GM23338 (cell line): ENCODE measurements around the gene LRIG1. TPM values are rescaled to one million over a fixed set of nuclear protein-coding genes. Genes with fewer than 3 reads are reported as not detected.

Source experiments
- ATAC-seq: fragments of 200-7000 bp; cut with Tn5 transposase; 3 replicates; pipeline ENCODE4 v1.9.1; 2020
- DNase-seq: peaks from one replicate; pipeline ENCODE4 v3.0.0-alpha.2; 2015; ENCODE audit warnings: low spot score
- H2AFZ ChIP-seq: fragments of 200-600 bp; sonication (generic); 2 replicates; pipeline ENCODE4 v1.8.0; 2016; ENCODE audit warnings: antibody characterized with exemption, mild to moderate bottlenecking, moderate library complexity
- H3F3A ChIP-seq: fragments of 200-600 bp; sonication (generic); replicated peaks from 2 replicates; pipeline ENCODE4 v1.8.0; 2017; ENCODE audit warnings: antibody characterized with exemption, mixed run types, low read depth
- H3K27ac ChIP-seq: fragments of 200-600 bp; sonication (generic); 2 replicates; pipeline ENCODE4 v1.6.1; 2016; ENCODE audit warnings: low read depth
- H3K27me3 ChIP-seq: fragments of 200-600 bp; sonication (generic); 2 replicates; pipeline ENCODE4 v1.8.0; 2016; ENCODE audit warnings: mild to moderate bottlenecking, mixed run types, moderate library complexity; ENCODE audit not compliant: insufficient read depth
- H3K36me3 ChIP-seq: fragments of 200-600 bp; sonication (generic); 2 replicates; pipeline ENCODE4 v1.8.0; 2016; ENCODE audit warnings: mild to moderate bottlenecking; ENCODE audit not compliant: insufficient read depth
- H3K4me1 ChIP-seq: fragments of 200-600 bp; sonication (generic); 2 replicates; pipeline ENCODE4 v1.8.0; 2016; ENCODE audit warnings: mild to moderate bottlenecking, moderate library complexity; ENCODE audit not compliant: insufficient read depth
- H3K4me2 ChIP-seq: fragments of 200-600 bp; sonication (generic); 2 replicates; pipeline ENCODE4 v1.7.1; 2017; ENCODE audit warnings: mixed run types
- H3K4me3 ChIP-seq: fragments of 200-600 bp; sonication (generic); 2 replicates; pipeline ENCODE4 v1.6.1; 2016; ENCODE audit warnings: mixed run types
- H3K79me2 ChIP-seq: fragments of 200-600 bp; sonication (generic); replicated peaks from 2 replicates; pipeline ENCODE4 v1.8.0; 2017; ENCODE audit warnings: mild to moderate bottlenecking; ENCODE audit not compliant: insufficient read depth
- H3K9me2 ChIP-seq: fragments of 200-600 bp; sonication (generic); 2 replicates; pipeline ENCODE4 v1.8.0; 2017; ENCODE audit not compliant: insufficient read depth
- H4K20me1 ChIP-seq: fragments of 200-600 bp; sonication (generic); replicated peaks from 2 replicates; pipeline ENCODE4 v1.8.0; 2017; ENCODE audit warnings: mild to moderate bottlenecking; ENCODE audit not compliant: insufficient read depth
- H3K27ac Mint-ChIP-seq: 2 replicates; pipeline ENCODE4 v1.8.0; 2020; ENCODE audit warnings: inconsistent platforms, mild to moderate bottlenecking, moderate library complexity, mixed read lengths
- H3K27me3 Mint-ChIP-seq: 3 replicates; pipeline ENCODE4 v1.8.0; 2022; ENCODE audit warnings: low read depth, mild to moderate bottlenecking, moderate library complexity, mixed read lengths, inconsistent platforms; ENCODE audit not compliant: insufficient read depth, poor library complexity
- H3K36me3 Mint-ChIP-seq: 3 replicates; pipeline ENCODE4 v1.8.0; 2021; ENCODE audit warnings: low read depth, mild to moderate bottlenecking, inconsistent platforms, moderate library complexity, mixed read lengths
- H3K4me1 Mint-ChIP-seq: 3 replicates; pipeline ENCODE4 v1.8.0; 2020; ENCODE audit warnings: mild to moderate bottlenecking, inconsistent platforms, mixed read lengths
- H3K4me3 Mint-ChIP-seq: 3 replicates; pipeline ENCODE4 v1.8.0; 2021; ENCODE audit warnings: moderate library complexity, mild to moderate bottlenecking, inconsistent platforms, mixed read lengths
- H3K9me3 Mint-ChIP-seq: 3 replicates; pipeline ENCODE4 v1.8.0; 2020; ENCODE audit warnings: moderate library complexity, mild to moderate bottlenecking, inconsistent platforms, mixed read lengths
- EZH2 ChIP-seq: fragments of 200-600 bp; sonication (generic); IDR thresholded peaks from one replicate; pipeline ENCODE4 v1.8.0; 2017; ENCODE audit warnings: antibody characterized with exemption, mild to moderate bottlenecking, low read depth; ENCODE audit not compliant: unreplicated experiment
- EZH2phosphoT487 ChIP-seq: fragments of 200-600 bp; sonication (generic); IDR thresholded peaks from one replicate; pipeline ENCODE4 v1.8.1; 2018; ENCODE audit warnings: antibody characterized with exemption; ENCODE audit not compliant: unreplicated experiment
- POLR2AphosphoS5 ChIP-seq: IDR thresholded peaks from 2 replicates; pipeline ENCODE4 v1.6.1; 2016; ENCODE audit warnings: antibody characterized with exemption, low read depth
- ZNF114 ChIP-seq: fragments of 250-450 bp; sonication (Bioruptor Pico); IDR thresholded peaks from 2 replicates; pipeline ENCODE4 v1.5.0; 2020; ENCODE audit warnings: mild to moderate bottlenecking, moderate library complexity
- polyA plus RNA-seq: library from polyadenylated mRNA; unstranded; fragments of >200 nt; fragmentation: Nextera tagmentation; extraction: Ambion mirVana; gene quantifications from 2 replicates; pipeline ENCODE4 v1.2.1, GENCODE V29; 2016
- total RNA-seq: library from RNA; depleted of rRNA; stranded (reverse); fragments of >200 nt; shearing (Covaris generic); gene quantifications from 2 replicates; pipeline ENCODE4 v1.2.3, GENCODE V29; 2014
- TF ChIP-seq, protein P1 (sequence below): fragments of 250-450 bp; sonication (Bioruptor Pico); IDR thresholded peaks from 2 replicates; pipeline ENCODE4 v1.5.0; 2020; ENCODE audit warnings: mild to moderate bottlenecking, moderate library complexity

LRIG1 gene
- total and polyA plus RNA-seq, 2 experiments from 2014 or later = 40.0 to 134 TPM

DNA sequence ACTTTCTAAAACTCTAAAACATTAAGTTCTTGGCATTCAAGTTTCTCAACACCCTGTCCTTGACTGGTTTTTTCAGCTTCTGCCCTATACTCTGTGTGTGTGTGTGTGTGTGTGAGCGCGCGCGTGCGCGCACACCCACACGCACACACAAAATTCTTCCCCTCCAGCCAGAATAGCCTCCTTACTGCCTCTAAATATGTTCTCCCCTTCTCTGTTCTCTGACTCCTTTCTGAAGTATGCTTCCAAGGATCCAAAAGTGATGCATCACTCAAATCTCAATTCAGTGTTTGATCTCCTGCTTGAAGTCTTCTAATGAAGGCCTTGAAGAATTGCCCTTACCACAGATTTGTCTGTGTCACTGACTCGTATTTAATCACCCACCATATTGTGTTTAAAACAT is 150.2 kb downstream of the LRIG1 start:
- Histone ChIP-seq H3K4me3 (no peak overlapping the region), H3K9me2 (no peaks in the 10 kb centered on the region), H3K79me2 (no peaks in the 10 kb centered on the region), H3F3A (no peaks in the 10 kb centered on the region), H2AFZ (no peak overlapping the region), H4K20me1 (no peaks in the 10 kb centered on the region), H3K36me3 (no peaks in the 10 kb centered on the region), H3K27me3 (no peaks in the 10 kb centered on the region), H3K4me1 (0 out of 2 replicates have a peak, but pooled peaks cover 1% of the 10 kb centered on the region), H3K27ac (no peak overlapping the region), H3K4me2 (no peak overlapping the region)
- no peak overlapping the region for H3K4me3 Mint-ChIP-seq
- H3K27ac Mint-ChIP-seq = no peak overlapping the region
- H3K9me3 Mint-ChIP-seq = no peaks in the 10 kb centered on the region
- peaks cover 18% of the 10 kb centered on the region for H3K36me3 Mint-ChIP-seq
- ATAC-seq (no peak), DNase-seq (no peak)
- peaks cover 11% of the 10 kb centered on the region for H3K4me1 Mint-ChIP-seq
- no peak for TF ChIP-seq ZNF114 (CRISPR knock-in tag)
- no peak for TF ChIP-seq EZH2phosphoT487
- TF ChIP-seq EZH2 = no peak
- no peak for TF ChIP-seq POLR2AphosphoS5
- TF ChIP-seq, protein P1, sequence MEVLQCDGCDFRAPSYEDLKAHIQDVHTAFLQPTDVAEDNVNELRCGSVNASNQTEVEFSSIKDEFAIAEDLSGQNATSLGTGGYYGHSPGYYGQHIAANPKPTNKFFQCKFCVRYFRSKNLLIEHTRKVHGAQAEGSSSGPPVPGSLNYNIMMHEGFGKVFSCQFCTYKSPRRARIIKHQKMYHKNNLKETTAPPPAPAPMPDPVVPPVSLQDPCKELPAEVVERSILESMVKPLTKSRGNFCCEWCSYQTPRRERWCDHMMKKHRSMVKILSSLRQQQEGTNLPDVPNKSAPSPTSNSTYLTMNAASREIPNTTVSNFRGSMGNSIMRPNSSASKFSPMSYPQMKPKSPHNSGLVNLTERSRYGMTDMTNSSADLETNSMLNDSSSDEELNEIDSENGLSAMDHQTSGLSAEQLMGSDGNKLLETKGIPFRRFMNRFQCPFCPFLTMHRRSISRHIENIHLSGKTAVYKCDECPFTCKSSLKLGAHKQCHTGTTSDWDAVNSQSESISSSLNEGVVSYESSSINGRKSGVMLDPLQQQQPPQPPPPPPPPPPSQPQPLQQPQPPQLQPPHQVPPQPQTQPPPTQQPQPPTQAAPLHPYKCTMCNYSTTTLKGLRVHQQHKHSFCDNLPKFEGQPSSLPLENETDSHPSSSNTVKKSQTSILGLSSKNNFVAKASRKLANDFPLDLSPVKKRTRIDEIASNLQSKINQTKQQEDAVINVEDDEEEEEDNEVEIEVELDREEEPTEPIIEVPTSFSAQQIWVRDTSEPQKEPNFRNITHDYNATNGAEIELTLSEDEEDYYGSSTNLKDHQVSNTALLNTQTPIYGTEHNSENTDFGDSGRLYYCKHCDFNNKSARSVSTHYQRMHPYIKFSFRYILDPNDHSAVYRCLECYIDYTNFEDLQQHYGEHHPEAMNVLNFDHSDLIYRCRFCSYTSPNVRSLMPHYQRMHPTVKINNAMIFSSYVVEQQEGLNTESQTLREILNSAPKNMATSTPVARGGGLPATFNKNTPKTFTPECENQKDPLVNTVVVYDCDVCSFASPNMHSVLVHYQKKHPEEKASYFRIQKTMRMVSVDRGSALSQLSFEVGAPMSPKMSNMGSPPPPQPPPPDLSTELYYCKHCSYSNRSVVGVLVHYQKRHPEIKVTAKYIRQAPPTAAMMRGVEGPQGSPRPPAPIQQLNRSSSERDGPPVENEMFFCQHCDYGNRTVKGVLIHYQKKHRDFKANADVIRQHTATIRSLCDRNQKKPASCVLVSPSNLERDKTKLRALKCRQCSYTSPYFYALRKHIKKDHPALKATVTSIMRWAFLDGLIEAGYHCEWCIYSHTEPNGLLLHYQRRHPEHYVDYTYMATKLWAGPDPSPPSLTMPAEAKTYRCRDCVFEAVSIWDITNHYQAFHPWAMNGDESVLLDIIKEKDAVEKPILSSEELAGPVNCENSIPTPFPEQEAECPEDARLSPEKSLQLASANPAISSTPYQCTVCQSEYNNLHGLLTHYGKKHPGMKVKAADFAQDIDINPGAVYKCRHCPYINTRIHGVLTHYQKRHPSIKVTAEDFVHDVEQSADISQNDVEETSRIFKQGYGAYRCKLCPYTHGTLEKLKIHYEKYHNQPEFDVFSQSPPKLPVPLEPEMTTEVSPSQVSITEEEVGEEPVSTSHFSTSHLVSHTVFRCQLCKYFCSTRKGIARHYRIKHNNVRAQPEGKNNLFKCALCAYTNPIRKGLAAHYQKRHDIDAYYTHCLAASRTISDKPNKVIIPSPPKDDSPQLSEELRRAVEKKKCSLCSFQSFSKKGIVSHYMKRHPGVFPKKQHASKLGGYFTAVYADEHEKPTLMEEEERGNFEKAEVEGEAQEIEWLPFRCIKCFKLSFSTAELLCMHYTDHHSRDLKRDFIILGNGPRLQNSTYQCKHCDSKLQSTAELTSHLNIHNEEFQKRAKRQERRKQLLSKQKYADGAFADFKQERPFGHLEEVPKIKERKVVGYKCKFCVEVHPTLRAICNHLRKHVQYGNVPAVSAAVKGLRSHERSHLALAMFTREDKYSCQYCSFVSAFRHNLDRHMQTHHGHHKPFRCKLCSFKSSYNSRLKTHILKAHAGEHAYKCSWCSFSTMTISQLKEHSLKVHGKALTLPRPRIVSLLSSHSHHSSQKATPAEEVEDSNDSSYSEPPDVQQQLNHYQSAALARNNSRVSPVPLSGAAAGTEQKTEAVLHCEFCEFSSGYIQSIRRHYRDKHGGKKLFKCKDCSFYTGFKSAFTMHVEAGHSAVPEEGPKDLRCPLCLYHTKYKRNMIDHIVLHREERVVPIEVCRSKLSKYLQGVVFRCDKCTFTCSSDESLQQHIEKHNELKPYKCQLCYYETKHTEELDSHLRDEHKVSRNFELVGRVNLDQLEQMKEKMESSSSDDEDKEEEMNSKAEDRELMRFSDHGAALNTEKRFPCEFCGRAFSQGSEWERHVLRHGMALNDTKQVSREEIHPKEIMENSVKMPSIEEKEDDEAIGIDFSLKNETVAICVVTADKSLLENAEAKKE = no peak
- no peaks in the 10 kb centered on the region for H3K27me3 Mint-ChIP-seq

DNA sequence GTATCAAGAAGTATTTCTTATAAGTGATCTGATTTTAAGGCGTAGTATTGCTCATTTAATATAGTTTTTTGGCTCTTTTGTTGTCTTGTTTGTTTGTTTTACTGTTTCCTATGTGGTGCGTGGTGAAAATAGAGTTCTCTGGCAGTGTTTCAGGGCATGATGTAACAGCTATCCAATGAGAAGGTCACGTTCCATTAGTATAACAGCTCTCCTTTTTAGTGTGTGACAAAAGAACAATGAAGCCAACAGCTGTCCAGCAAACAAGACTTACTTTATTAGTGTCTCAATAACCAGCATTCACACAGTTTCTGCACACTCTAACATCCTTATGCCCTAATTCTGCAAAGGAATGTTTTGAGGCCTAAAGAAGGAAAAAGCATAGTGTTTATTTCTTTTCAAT is 152.1 kb downstream of the LRIG1 start:
- no peaks in the 10 kb centered on the region for H3F3A ChIP-seq
- Mint-ChIP-seq H3K4me1 (peaks cover 21% of the 10 kb centered on the region), H3K36me3 (peaks cover 18% of the 10 kb centered on the region), H3K9me3 (no peaks in the 10 kb centered on the region), H3K27ac (no peak overlapping the region), H3K4me3 (no peak overlapping the region), H3K27me3 (peaks cover 3% of the 10 kb centered on the region)
- 0 out of 2 replicates have a peak, but pooled peaks cover 9% of the 10 kb centered on the region for H3K4me1 ChIP-seq
- H3K36me3 ChIP-seq = no peaks in the 10 kb centered on the region
- H2AFZ ChIP-seq = no peak overlapping the region
- no peak overlapping the region for H3K4me3 ChIP-seq
- H3K4me2 ChIP-seq = no peak overlapping the region
- DNase-seq (no peak), ATAC-seq (no peak)
- H4K20me1 ChIP-seq = no peaks in the 10 kb centered on the region
- TF ChIP-seq EZH2phosphoT487 = no peak
- H3K27ac ChIP-seq = no peak overlapping the region
- H3K9me2 ChIP-seq = no peaks in the 10 kb centered on the region
- no peaks in the 10 kb centered on the region for H3K27me3 ChIP-seq
- H3K79me2 ChIP-seq = no peaks in the 10 kb centered on the region
